Breast epithelium (tissue), 4 donors: ENCODE measurements around the gene NDST1. TPM values are rescaled to one million over a fixed set of nuclear protein-coding genes. Genes with fewer than 3 reads are reported as not detected.

Experiments
- DNase-seq, 2 donors: peaks; one replicate each; pipeline ENCODE4 v3.0.0-alpha.2; 2019; ENCODE audit warnings: low spot score in 2 of 2
- H3K27ac ChIP-seq, 2 donors: fragments of 200-600 bp; sonication (generic) in 1 of 2; one replicate each; pipeline ENCODE4 v1.5.1; 2016 to 2019; ENCODE audit warnings: mild to moderate bottlenecking in 1 of 2
- H3K27me3 ChIP-seq, 2 donors: fragments of 200-600 bp; sonication (generic) in 1 of 2; one replicate each; pipeline versions ENCODE4 v1.5.1 to v1.6.0; 2017 to 2019; ENCODE audit warnings: control low read depth in 1 of 2, mild to moderate bottlenecking in 1 of 2
- H3K36me3 ChIP-seq: fragments of 200-600 bp; one replicate; pipeline ENCODE4 v1.5.1; 2019
- H3K4me1 ChIP-seq, 2 donors: fragments of 200-600 bp; sonication (generic); one replicate each; pipeline ENCODE4 v1.5.1; 2016 to 2019; ENCODE audit warnings: control low read depth in 1 of 2
- H3K4me3 ChIP-seq, 3 donors: fragments of 200-600 bp; sonication (generic); 1 replicate in 2 of 3; 2 replicates in 1 of 3; pipeline ENCODE4 v1.5.1; 2016 to 2019; ENCODE audit warnings: mild to moderate bottlenecking in 3 of 3, moderate library complexity in 2 of 3
- H3K9me3 ChIP-seq, 2 donors: fragments of 200-600 bp; sonication (generic) in 1 of 2; one replicate each; pipeline ENCODE4 v1.5.1; 2016 to 2019; ENCODE audit warnings: control low read depth in 1 of 2
- CTCF ChIP-seq, 3 donors: fragments of 450-650 bp; IDR thresholded peaks; one replicate each; pipeline ENCODE4 v1.5.1; 2016 to 2017; ENCODE audit warnings: antibody characterized with exemption in 3 of 3, mild to moderate bottlenecking in 3 of 3, moderate library complexity in 3 of 3
- POLR2A ChIP-seq: fragments of 450-650 bp; IDR thresholded peaks from one replicate; pipeline ENCODE4 v1.6.1; 2016; ENCODE audit warnings: antibody characterized with exemption, mild to moderate bottlenecking, moderate library complexity
- POLR2AphosphoS5 ChIP-seq, 3 donors: sonication (generic); formaldehyde crosslinking; IDR thresholded peaks; one replicate each; pipeline ENCODE4 v1.6.1; 2017; ENCODE audit warnings: antibody characterized with exemption in 3 of 3
- intact Hi-C: fragments of 100-400 bp; cut with DNase I; formaldehyde crosslinking; loops from one replicate; pipeline ENCODE4 v1.15.1; 2023; ENCODE audit warnings: low total_unique reads
- total RNA-seq, 3 donors: library from RNA; depleted of rRNA; stranded (reverse); fragments of >200 nt; gene quantifications; one replicate each; pipeline ENCODE4 v1.1.0, GENCODE V29; 2016

Gene NDST1
- total RNA-seq, 3 donors from 2014 or later, result 46.7 to 92.3 (median 74.1) TPM

DNA sequence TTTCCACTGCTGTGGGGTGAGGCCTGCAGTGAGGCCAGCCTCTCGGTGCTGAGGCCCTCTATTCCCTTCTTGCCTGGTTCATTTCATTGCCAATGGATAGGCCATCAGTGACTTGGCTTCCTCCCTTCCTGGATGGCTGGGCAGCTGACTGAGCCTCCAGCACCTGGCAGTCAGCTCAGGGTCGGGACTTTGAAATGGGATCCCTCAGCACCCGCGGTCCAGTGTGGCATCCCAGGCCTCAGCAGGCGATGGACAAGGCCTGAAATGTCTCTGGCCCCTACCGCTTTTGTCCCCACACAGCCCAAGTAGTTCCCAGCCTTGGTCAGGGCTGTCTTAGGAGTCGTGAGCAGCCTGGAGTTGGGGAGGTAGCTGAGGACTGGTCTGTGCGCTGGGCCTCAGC lies 17.2 kb downstream of the NDST1 start:
- TF ChIP-seq CTCF (IDR thresholded peaks at IDR 0.05), result no peak
- no peak for TF ChIP-seq POLR2A
- no peak for TF ChIP-seq POLR2AphosphoS5 (IDR thresholded peaks at IDR 0.05)
- Histone ChIP-seq H3K27me3 (no peaks in the 10 kb centered on the region), H3K4me1 (peaks cover 4 to 15% of the 10 kb centered on the region in 2 donors), H3K36me3 (no peaks in the 10 kb centered on the region), H3K4me3 (no peak overlapping the region), H3K27ac (peak overlapping the region; percentile 15 to 62), H3K9me3 (no peaks in the 10 kb centered on the region)
- intact Hi-C loops, result loop anchor here (1.0 kb wide), 1 partner anchor 39 kb away; no protein-coding TSS in a partner anchor
- DNase-seq, result no peak

DNA sequence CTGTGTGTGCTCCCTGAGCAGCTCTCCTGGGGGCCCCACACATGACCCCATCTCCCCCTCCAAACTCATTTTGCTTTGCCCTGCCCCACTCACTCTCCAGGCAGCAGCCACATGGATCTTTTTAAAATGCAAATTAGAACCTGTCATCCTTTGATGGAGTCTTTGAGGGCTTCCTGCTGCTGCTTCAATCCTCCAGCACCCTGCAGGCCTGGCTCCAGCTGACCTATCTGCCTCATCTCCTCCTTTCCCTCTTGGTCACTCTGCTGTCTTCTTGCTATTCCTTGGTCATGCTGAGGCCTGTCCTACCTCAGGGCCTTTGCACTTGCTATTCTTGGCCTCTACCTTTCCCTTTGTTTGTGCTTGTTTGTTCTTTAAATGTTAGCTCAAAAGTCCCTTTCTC lies 17.9 kb downstream of the NDST1 start:
- peak overlapping the region; percentile 15 to 62 for H3K27ac ChIP-seq
- intact Hi-C loops, result loop anchor here (1.0 kb wide), 1 partner anchor 39 kb away; no protein-coding TSS in a partner anchor
- H3K36me3 ChIP-seq, result no peaks in the 10 kb centered on the region
- peaks cover 4 to 15% of the 10 kb centered on the region in 2 donors for H3K4me1 ChIP-seq
- no peak overlapping the region for H3K4me3 ChIP-seq
- TF ChIP-seq POLR2A, result no peak
- no peak for TF ChIP-seq CTCF (IDR thresholded peaks at IDR 0.05)
- no peak for TF ChIP-seq POLR2AphosphoS5 (IDR thresholded peaks at IDR 0.05)
- H3K9me3 ChIP-seq, result no peaks in the 10 kb centered on the region
- no peak for DNase-seq
- H3K27me3 ChIP-seq, result no peaks in the 10 kb centered on the region

GRCh38 chr5:150527038-150527437 lies 19.1 kb downstream of the NDST1 start:
- H3K27ac ChIP-seq, result peak overlapping the region; percentile 57 to 62

DNA sequence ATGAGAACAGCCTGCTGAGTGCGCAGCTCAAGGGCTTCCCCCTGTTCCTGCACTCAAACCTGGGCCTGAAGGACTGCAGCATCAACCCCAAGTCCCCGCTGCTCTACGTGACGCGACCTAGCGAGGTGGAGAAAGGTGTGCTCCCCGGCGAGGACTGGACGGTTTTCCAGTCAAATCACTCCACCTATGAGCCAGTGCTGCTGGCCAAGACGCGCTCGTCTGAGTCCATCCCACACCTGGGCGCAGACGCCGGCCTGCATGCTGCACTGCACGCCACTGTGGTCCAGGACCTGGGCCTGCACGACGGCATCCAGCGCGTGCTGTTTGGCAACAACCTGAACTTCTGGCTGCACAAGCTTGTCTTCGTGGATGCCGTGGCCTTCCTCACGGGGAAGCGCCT lies 19.9 kb downstream of the NDST1 start:
- no peaks in the 10 kb centered on the region for H3K9me3 ChIP-seq
- no peaks in the 10 kb centered on the region for H3K36me3 ChIP-seq
- intact Hi-C loops, result no loop called here
- TF ChIP-seq CTCF (IDR thresholded peaks at IDR 0.05) (no peak), POLR2AphosphoS5 (IDR thresholded peaks at IDR 0.05) (no peak), POLR2A (no peak)
- no peak overlapping the region for H3K4me3 ChIP-seq
- H3K4me1 ChIP-seq, result peaks cover 0 to 12% of the 10 kb centered on the region in 2 donors
- no peak for DNase-seq
- H3K27ac ChIP-seq, result no peak overlapping the region
- no peaks in the 10 kb centered on the region for H3K27me3 ChIP-seq

More at GRCh38 chr5:150527038-150527437, 19.1 kb downstream of the NDST1 start:
- intact Hi-C loops, result no loop called here
- no peaks in the 10 kb centered on the region for H3K9me3 ChIP-seq
- no peak for DNase-seq
- H3K27me3 ChIP-seq, result no peaks in the 10 kb centered on the region
- H3K36me3 ChIP-seq, result no peaks in the 10 kb centered on the region
- H3K4me1 ChIP-seq, result peaks cover 4 to 15% of the 10 kb centered on the region in 2 donors
- TF ChIP-seq CTCF (IDR thresholded peaks at IDR 0.05) (no peak), POLR2AphosphoS5 (IDR thresholded peaks at IDR 0.05) (no peak), POLR2A (no peak)
- H3K4me3 ChIP-seq, result no peak overlapping the region

DNA sequence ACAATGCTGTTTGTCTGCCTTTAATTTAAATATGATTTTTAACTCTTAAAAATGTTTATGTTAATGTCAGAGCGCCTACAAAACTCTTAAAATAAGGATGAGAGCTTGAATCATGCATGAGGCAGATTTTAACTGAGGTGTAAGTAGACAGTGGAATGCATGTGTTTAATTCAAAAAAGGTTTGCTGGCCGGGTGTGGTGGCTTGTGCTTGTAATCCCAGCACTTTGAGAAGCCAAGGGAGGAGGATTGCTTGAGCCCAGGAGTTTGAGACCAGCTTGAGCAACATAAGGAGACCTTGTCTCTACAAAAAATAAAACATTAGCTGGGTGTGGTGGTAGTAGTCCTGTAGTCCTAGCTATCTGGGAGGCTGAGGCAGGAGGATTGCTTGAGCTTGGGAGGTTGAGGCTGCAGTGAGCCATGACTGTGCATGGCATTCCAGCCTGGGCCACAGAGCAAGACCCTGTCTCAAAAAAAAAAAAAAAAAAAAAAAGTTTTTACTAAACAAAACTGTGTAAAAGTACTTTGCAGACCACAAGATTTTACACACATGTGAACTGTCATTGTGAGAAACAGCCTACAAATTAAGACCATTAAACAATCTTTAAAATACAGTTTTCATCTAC lies 21.1 kb downstream of the NDST1 start:
- Histone ChIP-seq H3K36me3 (no peaks in the 10 kb centered on the region), H3K4me1 (peaks cover 0 to 2% of the 10 kb centered on the region in 2 donors)
- DNase-seq, result no peak

More for the DNA sequence above, 21.1 kb downstream of the NDST1 start:
- TF ChIP-seq POLR2AphosphoS5 (IDR thresholded peaks at IDR 0.05), result no peak
- H3K9me3 ChIP-seq, result no peaks in the 10 kb centered on the region
- no peak overlapping the region for H3K4me3 ChIP-seq
- intact Hi-C loops, result no loop called here
- peak overlapping the region in 1 of 2 donors; percentile 58 for H3K27ac ChIP-seq
- H3K27me3 ChIP-seq, result no peaks in the 10 kb centered on the region
